Body of pancreas (tissue), 4 donors: ENCODE measurements around the gene SSC4D. TPM values are rescaled to one million over a fixed set of nuclear protein-coding genes. Genes with fewer than 3 reads are reported as not detected.
"Not testable (repeated sequence)": the region's sequence is repeated elsewhere in the genome, so short reads cannot be mapped to it uniquely, and the experiment has no call there.

Experiments
- ATAC-seq: fragments of 150-250 bp; one replicate; pipeline ENCODE4 v1.9.1; 2016
- DNase-seq, 4 donors: peaks; one replicate each; pipeline ENCODE4 v3.0.0-alpha.2; 2019
- H3K27ac ChIP-seq, 4 donors: fragments of 200-600 bp; sonication (generic); 1 replicate in 3 of 4; 2 replicates in 1 of 4; pipeline versions ENCODE4 v1.5.1 to v1.6.1; 2016 to 2019; ENCODE audit warnings: mild to moderate bottlenecking in 1 of 4, mixed read lengths in 1 of 4, moderate library complexity in 1 of 4
- H3K27me3 ChIP-seq, 2 donors: fragments of 200-600 bp; sonication (generic); one replicate each; pipeline ENCODE4 v1.6.0; 2016; ENCODE audit warnings: mild to moderate bottlenecking in 1 of 2
- H3K36me3 ChIP-seq, 2 donors: fragments of 200-600 bp; sonication (generic); replicated peaks in 1 of 2; 2 replicates each; pipeline ENCODE4 v1.5.1; 2016; ENCODE audit warnings: low read depth in 2 of 2; ENCODE audit not compliant: insufficient read depth in 1 of 2
- H3K4me1 ChIP-seq: fragments of 200-600 bp; sonication (generic); one replicate; pipeline ENCODE4 v1.6.0; 2016
- H3K4me3 ChIP-seq, 2 donors: fragments of 200-600 bp; sonication (generic); 1 replicate in 1 of 2; 2 replicates in 1 of 2; pipeline ENCODE4 v1.5.1; 2016 to 2019
- H3K9me3 ChIP-seq, 3 donors: fragments of 200-600 bp; sonication (generic); 1 replicate in 2 of 3; 2 replicates in 1 of 3; pipeline ENCODE4 v1.5.1; 2016
- CTCF ChIP-seq, 7 experiments: fragments of 450-650 bp in 4 of 7; fragments of 200-600 bp in 3 of 7; sonication (generic) in 3 of 7; IDR thresholded peaks; one replicate each; pipeline ENCODE4 v1.5.1; 2016 to 2019; ENCODE audit warnings: antibody characterized with exemption in 7 of 7
- POLR2A ChIP-seq, 3 donors: fragments of 450-650 bp; IDR thresholded peaks; one replicate each; pipeline ENCODE4 v1.6.1; 2016; ENCODE audit warnings: antibody characterized with exemption in 3 of 3, mild to moderate bottlenecking in 2 of 3
- WGBS, 2 donors: methylation state at CpG; one replicate each; pipeline ENCODE4 v1.1.5; 2017; 5-methylcytosine and 5-hydroxymethylcytosine counted together
- intact Hi-C: fragments of 100-400 bp; cut with DNase I; formaldehyde crosslinking; loops from one replicate; pipeline ENCODE4 v1.15.1; 2023
- total RNA-seq, 2 donors: library from RNA; depleted of rRNA; stranded (reverse); fragments of >200 nt; gene quantifications; one replicate each; pipeline ENCODE4 v1.1.0, GENCODE V29; 2016

The SSC4D gene
- total RNA-seq, 2 donors from 2014 or later: 3.6 to 7.6 TPM

- Histone ChIP-seq H3K27me3 (no peaks in the 10 kb centered on the region), H3K4me3 (no peak overlapping the region), H3K27ac (no peak overlapping the region), H3K9me3 (no peaks in the 10 kb centered on the region), H3K4me1 (no peaks in the 10 kb centered on the region), H3K36me3 (no peaks in the 10 kb centered on the region)
- ATAC-seq: no peak
- intact Hi-C loops: no loop called here
- no peak for DNase-seq
- 66 to 71% methylated on average over 6 of the region's 6 CpGs for WGBS, 2 donors
- TF ChIP-seq CTCF (IDR thresholded peaks at IDR 0.05): no peak
- no peak for TF ChIP-seq POLR2A (IDR thresholded peaks at IDR 0.05)
Observed at GRCh38 chr7:76369018-76369417, 40.5 kb downstream of the SSC4D start.

GRCh38 chr7:76368190-76368589 is 41.3 kb downstream of the SSC4D start:
- TF ChIP-seq POLR2A (IDR thresholded peaks at IDR 0.05) (no peak), CTCF (IDR thresholded peaks at IDR 0.05) (no peak)
- intact Hi-C loops: no loop called here
- no peaks in the 10 kb centered on the region for H3K27me3 ChIP-seq
- DNase-seq (no peak), ATAC-seq (no peak)
- no peaks in the 10 kb centered on the region for H3K36me3 ChIP-seq
- H3K4me1 ChIP-seq: no peaks in the 10 kb centered on the region
- 85 to 91% methylated on average over 8 of the region's 8 CpGs for WGBS, 2 donors
- no peaks in the 10 kb centered on the region for H3K9me3 ChIP-seq
- H3K27ac ChIP-seq: no peak overlapping the region
- H3K4me3 ChIP-seq: no peak overlapping the region

GRCh38 chr7:76364198-76364584 is 45.3 kb downstream of the SSC4D start:
- Histone ChIP-seq H3K9me3 (no peaks in the 10 kb centered on the region), H3K27ac (peak overlapping the region in 2 of 4 donors; percentile 51 to 76), H3K4me1 (peaks cover 7% of the 10 kb centered on the region), H3K36me3 (no peaks in the 10 kb centered on the region), H3K27me3 (no peaks in the 10 kb centered on the region), H3K4me3 (no peak overlapping the region)
- WGBS, 2 donors: 71 to 72% methylated on average over 4 of the region's 4 CpGs
- DNase-seq (peak in 1 of 4 donors; percentile 28), ATAC-seq (no peak)
- TF ChIP-seq POLR2A (IDR thresholded peaks at IDR 0.05) (no peak), CTCF (IDR thresholded peaks at IDR 0.05) (no peak)
- intact Hi-C loops: no loop called here

GRCh38 chr7:76363754-76364153 is 45.7 kb downstream of the SSC4D start:
- DNase-seq, ATAC-seq, H3K4me1 ChIP-seq, H3K36me3 ChIP-seq, H3K4me3 ChIP-seq, intact Hi-C loops, H3K27me3 ChIP-seq, H3K9me3 ChIP-seq: not testable (repeated sequence)
- peak overlapping the region in 2 of 4 donors; percentile 51 to 76 for H3K27ac ChIP-seq
- WGBS, 2 donors: 87 to 93% methylated on average over 3 of the region's 3 CpGs

- intact Hi-C loops: no loop called here
- H3K4me3 ChIP-seq: no peak overlapping the region
- H3K36me3 ChIP-seq: no peaks in the 10 kb centered on the region
- DNase-seq: no peak
- H3K27ac ChIP-seq: peak overlapping the region in 3 of 4 donors; percentile 99 to 100 (median 99)
- TF ChIP-seq POLR2A (IDR thresholded peaks at IDR 0.05) (no peak), CTCF (IDR thresholded peaks at IDR 0.05) (no peak)
- peaks cover 29% of the 10 kb centered on the region for H3K4me1 ChIP-seq
- H3K27me3 ChIP-seq: no peaks in the 10 kb centered on the region
- H3K9me3 ChIP-seq: no peaks in the 10 kb centered on the region
- no peak for ATAC-seq
- 70 to 74% methylated on average over 15 to 17 of the region's 17 CpGs for WGBS, 2 donors
Observed at GRCh38 chr7:76359978-76360638, 49.4 kb downstream of the SSC4D start.
